ENCODE results near the gene CASP4.
A peak's percentile ranks its signal among the peaks of the same experiment; 100 is the strongest.
"Not testable (repeated sequence)": the region's sequence is repeated elsewhere in the genome, so short reads cannot be mapped to it uniquely, and the experiment has no call there.

The CASP4 gene

GRCh38 chr11:104946907-104947306, 21.5 kb downstream of the CASP4 start:
- DNase-seq = peak; percentile 54

- DNase-seq = no peak
Measured at GRCh38 chr11:104944076-104944475, 24.3 kb downstream of the CASP4 start.

GRCh38 chr11:104943561-104943960, 24.8 kb downstream of the CASP4 start:
- DNase-seq = no peak

- no peak for DNase-seq
Measured at GRCh38 chr11:104934594-104934993, 33.8 kb downstream of the CASP4 start.

GRCh38 chr11:104934073-104934472, 34.3 kb downstream of the CASP4 start:
- not testable (repeated sequence) for DNase-seq

- DNase-seq = no peak
Measured at GRCh38 chr11:104928811-104929210, 39.6 kb downstream of the CASP4 start.

- DNase-seq = no peak
Measured at GRCh38 chr11:104926771-104927611, 41.4 kb downstream of the CASP4 start.

GRCh38 chr11:104925850-104926249, 42.5 kb downstream of the CASP4 start:
- no peak for DNase-seq

GRCh38 chr11:104918113-104918824, 50.1 kb downstream of the CASP4 start:
- peak; percentile 31 for DNase-seq

- DNase-seq = no peak
Measured at GRCh38 chr11:104917271-104918112, 50.9 kb downstream of the CASP4 start.

GRCh38 chr11:104916442-104916841, 51.9 kb downstream of the CASP4 start:
- peak; percentile 7 for DNase-seq

GRCh38 chr11:104912102-104912501, 56.3 kb downstream of the CASP4 start:
- no peak for DNase-seq

GRCh38 chr11:104908186-104908531, 60.2 kb downstream of the CASP4 start:
- DNase-seq = no peak

GRCh38 chr11:104907521-104908185, 60.7 kb downstream of the CASP4 start:
- peak; percentile 85 for DNase-seq

- no peak for DNase-seq
Measured at GRCh38 chr11:104905271-104905670, 63.1 kb downstream of the CASP4 start.

- DNase-seq = no peak
Measured at GRCh38 chr11:104899226-104899625, 69.1 kb downstream of the CASP4 start.

- DNase-seq = no peak
Measured at GRCh38 chr11:104898685-104899013, 69.7 kb downstream of the CASP4 start.

- peak; percentile 18 for DNase-seq
Measured at GRCh38 chr11:104897891-104898684, 70.3 kb downstream of the CASP4 start, which contains the start of gene CASP12. CASP12 (minus strand) TSS chr11:104898460.

GRCh38 chr11:104895634-104896033, 72.7 kb downstream of the CASP4 start:
- DNase-seq = no peak

GRCh38 chr11:104893876-104894275, 74.5 kb downstream of the CASP4 start:
- no peak for DNase-seq
